ENCODE data around the gene S100A1. TPM values are rescaled to one million over a fixed set of nuclear protein-coding genes. Genes with fewer than 3 reads are reported as not detected.

Gene S100A1
- total RNA-seq, 4 donors from 2014 or later, result 2.4 to 8.3 (median 2.8) TPM

DNA sequence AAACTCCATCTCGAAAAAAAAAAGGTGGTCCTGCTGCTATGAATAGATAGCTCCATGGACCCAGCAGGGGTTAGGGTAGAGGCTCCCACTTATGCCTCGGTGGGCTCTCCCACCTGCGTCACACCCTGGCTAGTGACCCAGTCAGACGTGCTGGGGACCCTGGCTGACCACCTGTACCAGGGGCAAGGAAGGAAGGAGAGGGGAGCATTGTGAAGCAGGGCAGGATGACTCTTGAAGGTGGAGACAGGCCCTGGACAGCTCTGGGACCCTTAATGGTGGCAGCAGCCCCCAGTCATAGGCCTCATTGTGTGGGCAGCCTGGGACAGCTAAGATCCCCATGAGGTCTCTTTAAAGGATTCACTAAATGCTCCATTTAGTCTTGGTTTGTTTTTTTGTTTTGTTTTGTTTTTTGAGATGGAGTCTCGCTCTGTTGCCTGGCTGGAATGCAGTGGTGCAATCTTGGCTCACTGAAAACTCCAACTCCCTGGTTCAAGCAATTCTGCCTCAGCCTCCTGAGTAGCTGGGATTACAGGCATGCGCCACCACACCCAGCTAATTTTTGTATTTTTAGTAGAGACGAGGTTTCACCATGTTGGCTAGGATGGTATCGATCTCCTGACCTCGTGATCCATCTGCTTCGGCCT lies 19.9 kb downstream of the S100A1 start:
- 68 to 84% methylated on average over 5 to 6 of the region's 10 CpGs for WGBS, 2 donors (ENCODE audit: low coverage in 1 of 2)
- H3K27ac ChIP-seq, result peak overlapping the region in 2 of 4 donors; percentile 35 to 55
- peaks cover 0 to 41% of the 10 kb centered on the region in 2 donors for H3K36me3 ChIP-seq
- H3K4me1 ChIP-seq, result peaks cover 0 to 25% (median 8%) of the 10 kb centered on the region in 3 donors
- ATAC-seq, result no peak
- H3K9me3 ChIP-seq, result no peaks in the 10 kb centered on the region
- no peaks in the 10 kb centered on the region for H3K27me3 ChIP-seq
- H3K4me3 ChIP-seq, result no peak overlapping the region
- TF ChIP-seq, protein P1, sequence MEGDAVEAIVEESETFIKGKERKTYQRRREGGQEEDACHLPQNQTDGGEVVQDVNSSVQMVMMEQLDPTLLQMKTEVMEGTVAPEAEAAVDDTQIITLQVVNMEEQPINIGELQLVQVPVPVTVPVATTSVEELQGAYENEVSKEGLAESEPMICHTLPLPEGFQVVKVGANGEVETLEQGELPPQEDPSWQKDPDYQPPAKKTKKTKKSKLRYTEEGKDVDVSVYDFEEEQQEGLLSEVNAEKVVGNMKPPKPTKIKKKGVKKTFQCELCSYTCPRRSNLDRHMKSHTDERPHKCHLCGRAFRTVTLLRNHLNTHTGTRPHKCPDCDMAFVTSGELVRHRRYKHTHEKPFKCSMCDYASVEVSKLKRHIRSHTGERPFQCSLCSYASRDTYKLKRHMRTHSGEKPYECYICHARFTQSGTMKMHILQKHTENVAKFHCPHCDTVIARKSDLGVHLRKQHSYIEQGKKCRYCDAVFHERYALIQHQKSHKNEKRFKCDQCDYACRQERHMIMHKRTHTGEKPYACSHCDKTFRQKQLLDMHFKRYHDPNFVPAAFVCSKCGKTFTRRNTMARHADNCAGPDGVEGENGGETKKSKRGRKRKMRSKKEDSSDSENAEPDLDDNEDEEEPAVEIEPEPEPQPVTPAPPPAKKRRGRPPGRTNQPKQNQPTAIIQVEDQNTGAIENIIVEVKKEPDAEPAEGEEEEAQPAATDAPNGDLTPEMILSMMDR (IDR thresholded peaks at IDR 0.05), result no peak
- TF ChIP-seq EP300 (IDR thresholded peaks at IDR 0.05) (no peak), POLR2A (IDR thresholded peaks at IDR 0.05) (no peak), POLR2AphosphoS5 (IDR thresholded peaks at IDR 0.05) (no peak)

DNA sequence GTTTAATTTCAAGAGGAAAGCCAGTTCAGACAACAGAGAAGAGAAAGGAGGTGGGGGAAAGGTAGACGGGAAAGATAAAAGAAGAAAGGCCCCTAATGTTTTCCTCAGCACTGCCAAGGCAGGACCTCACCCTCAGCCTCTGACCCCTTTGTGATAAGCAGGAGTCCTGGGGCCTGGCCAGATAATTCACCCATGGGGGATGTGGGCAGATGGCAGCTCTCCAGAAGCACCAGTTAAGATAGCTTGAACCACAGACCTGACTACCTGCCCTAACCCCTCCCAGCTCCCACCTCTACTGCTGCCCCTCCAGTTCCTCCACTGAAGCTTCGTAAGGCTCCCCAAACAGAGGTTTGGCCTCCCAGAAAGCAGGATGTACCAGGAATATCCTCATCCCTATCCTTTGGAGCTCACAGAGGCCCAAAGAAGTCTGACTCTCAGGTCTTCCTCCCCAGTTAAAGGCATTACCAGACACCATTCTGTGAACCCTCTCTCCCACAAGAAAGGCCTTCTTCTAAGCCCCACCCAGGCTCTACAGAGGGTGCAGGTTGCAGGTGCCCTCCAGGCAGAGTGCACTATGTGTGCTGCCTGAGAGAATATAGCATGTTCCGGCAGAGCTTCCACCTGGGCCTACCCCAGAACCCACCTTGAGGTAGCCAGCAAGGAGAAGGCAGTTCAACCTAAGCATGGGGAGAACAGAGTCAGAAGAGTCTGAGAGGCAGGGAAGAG lies 21.1 kb downstream of the S100A1 start:
- Histone ChIP-seq H3K36me3 (peaks cover 0 to 29% of the 10 kb centered on the region in 2 donors), H3K4me3 (no peak overlapping the region), H3K9me3 (no peaks in the 10 kb centered on the region), H3K4me1 (peaks cover 0 to 13% (median 0%) of the 10 kb centered on the region in 3 donors), H3K27me3 (no peaks in the 10 kb centered on the region), H3K27ac (no peak overlapping the region)
- no peak for ATAC-seq
- TF ChIP-seq POLR2AphosphoS5 (IDR thresholded peaks at IDR 0.05) (no peak), EP300 (IDR thresholded peaks at IDR 0.05) (no peak), POLR2A (IDR thresholded peaks at IDR 0.05) (no peak)
- TF ChIP-seq, protein P1 (IDR thresholded peaks at IDR 0.05), result no peak
- 41% methylated on average over 3 of the region's 3 CpGs; no CpG with 5 or more reads in 1 of the 2 donors for WGBS, 2 donors (ENCODE audit: low coverage in 1 of 2)

DNA sequence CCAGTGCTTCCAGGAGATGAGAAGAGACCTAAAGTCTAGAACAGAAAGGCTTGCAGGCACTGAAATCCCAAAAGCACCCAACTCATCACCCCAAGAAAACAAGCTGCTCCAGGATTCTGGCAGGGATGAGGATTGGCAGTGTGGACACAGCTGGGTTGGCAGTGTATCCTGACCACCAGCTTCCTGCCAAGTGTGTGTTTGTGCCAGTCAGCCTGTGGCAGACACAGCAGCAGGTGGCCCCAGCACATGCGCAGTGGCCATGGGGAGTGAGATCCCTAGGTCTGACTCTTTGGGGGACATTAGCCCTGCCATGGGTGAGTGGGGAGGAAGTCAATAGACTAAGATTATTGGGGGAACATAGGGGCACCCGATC lies 21.6 kb downstream of the S100A1 start:
- TF ChIP-seq POLR2A (IDR thresholded peaks at IDR 0.05) (no peak), EP300 (IDR thresholded peaks at IDR 0.05) (no peak), POLR2AphosphoS5 (IDR thresholded peaks at IDR 0.05) (no peak)
- TF ChIP-seq, protein P1 (IDR thresholded peaks at IDR 0.05), result no peak
- Histone ChIP-seq H3K27me3 (no peaks in the 10 kb centered on the region), H3K9me3 (no peaks in the 10 kb centered on the region), H3K27ac (no peak overlapping the region), H3K4me1 (peaks cover 0 to 7% (median 0%) of the 10 kb centered on the region in 3 donors), H3K36me3 (peaks cover 0 to 24% of the 10 kb centered on the region in 2 donors), H3K4me3 (no peak overlapping the region)
- 60 to 86% methylated on average over 1 to 2 of the region's 2 CpGs for WGBS, 2 donors (ENCODE audit: low coverage in 1 of 2)
- ATAC-seq, result no peak

DNA sequence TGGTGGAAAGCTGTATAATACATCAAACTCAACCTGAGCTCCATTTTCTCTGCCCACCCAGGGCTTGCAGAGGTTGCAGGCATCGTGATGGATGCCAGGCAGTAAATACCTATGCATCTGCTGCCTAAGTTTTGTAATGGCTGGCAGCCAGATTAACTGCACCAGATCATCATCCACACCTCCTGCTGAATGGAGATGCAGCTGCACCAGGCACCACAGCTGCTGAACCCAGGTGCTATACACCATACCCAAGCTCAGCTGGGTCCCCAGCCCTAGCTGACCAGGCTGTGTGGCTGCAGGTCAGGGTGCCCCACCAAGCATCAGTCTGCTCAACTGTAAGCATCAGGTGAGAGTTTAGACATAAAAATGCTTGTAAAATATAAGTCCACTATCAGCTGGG lies 23.5 kb downstream of the S100A1 start:
- H3K4me1 ChIP-seq, result peaks cover 0 to 5% (median 0%) of the 10 kb centered on the region in 3 donors
- H3K27ac ChIP-seq, result no peak overlapping the region
- 67% methylated on average over 1 of the region's 1 CpG; no CpG with 5 or more reads in 1 of the 2 donors for WGBS, 2 donors (ENCODE audit: low coverage in 1 of 2)
- no peak for ATAC-seq
- H3K4me3 ChIP-seq, result no peak overlapping the region
- H3K27me3 ChIP-seq, result no peaks in the 10 kb centered on the region
- TF ChIP-seq EP300 (IDR thresholded peaks at IDR 0.05), result no peak
- H3K9me3 ChIP-seq, result no peaks in the 10 kb centered on the region
- peaks cover 0 to 5% of the 10 kb centered on the region in 2 donors for H3K36me3 ChIP-seq

DNA sequence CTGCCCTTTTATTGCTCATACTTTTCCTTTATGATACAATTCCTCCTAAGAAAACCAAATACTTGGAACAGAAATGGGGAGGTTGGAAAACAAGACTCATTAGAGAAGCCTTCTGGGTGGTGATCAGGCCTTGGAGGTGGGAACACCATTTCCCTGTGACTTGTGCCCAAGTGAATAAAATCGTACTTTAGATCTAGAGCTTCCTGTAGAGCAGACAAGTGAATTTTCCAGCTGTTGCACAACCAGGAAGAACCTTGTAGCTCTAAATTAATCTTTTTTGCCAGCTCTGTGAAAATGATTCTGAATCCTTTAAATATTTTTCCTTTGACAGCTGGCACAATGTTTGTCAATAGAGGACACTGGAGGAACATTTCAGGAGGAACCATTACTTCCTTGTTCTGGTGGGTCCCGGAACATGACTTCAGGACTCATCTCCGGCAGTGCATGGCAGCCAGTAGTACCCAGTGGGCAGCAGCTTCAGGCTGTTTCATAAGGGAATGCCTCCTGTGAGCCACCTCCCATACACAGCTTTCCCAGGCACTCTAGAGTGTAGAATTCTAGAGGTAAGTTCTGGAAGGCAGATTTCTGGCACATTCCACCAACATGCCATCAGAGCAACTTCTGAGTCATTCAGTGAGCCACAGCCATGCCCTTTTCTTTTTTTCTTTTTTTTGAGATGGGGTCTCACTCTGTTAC lies 24.7 kb downstream of the S100A1 start:
- 52 to 54% methylated on average over 3 of the region's 3 CpGs for WGBS, 2 donors (ENCODE audit: low coverage in 1 of 2)
- Histone ChIP-seq H3K4me3 (no peak overlapping the region), H3K4me1 (peaks cover 0 to 5% (median 0%) of the 10 kb centered on the region in 3 donors), H3K36me3 (no peaks in the 10 kb centered on the region), H3K27ac (peak overlapping the region in 3 of 4 donors; percentile 10 to 20 (median 14)), H3K27me3 (no peaks in the 10 kb centered on the region), H3K9me3 (no peaks in the 10 kb centered on the region)
- TF ChIP-seq EP300 (IDR thresholded peaks at IDR 0.05) (no peak), POLR2AphosphoS5 (IDR thresholded peaks at IDR 0.05) (no peak), POLR2A (IDR thresholded peaks at IDR 0.05) (no peak)
- TF ChIP-seq, protein P1 (IDR thresholded peaks at IDR 0.05), result no peak
- ATAC-seq, result peak; percentile 56
